DMS114 treated with DMSO at 0.1 percent for 48 hours (cell line): ENCODE data around the gene ELMOD1.

Experiments
- DNase-seq: peaks from one replicate; lab custom pipeline; 2025; ENCODE audit not compliant: unreplicated experiment; lab: John Stamatoyannopoulos, UW

Gene ELMOD1

DNA sequence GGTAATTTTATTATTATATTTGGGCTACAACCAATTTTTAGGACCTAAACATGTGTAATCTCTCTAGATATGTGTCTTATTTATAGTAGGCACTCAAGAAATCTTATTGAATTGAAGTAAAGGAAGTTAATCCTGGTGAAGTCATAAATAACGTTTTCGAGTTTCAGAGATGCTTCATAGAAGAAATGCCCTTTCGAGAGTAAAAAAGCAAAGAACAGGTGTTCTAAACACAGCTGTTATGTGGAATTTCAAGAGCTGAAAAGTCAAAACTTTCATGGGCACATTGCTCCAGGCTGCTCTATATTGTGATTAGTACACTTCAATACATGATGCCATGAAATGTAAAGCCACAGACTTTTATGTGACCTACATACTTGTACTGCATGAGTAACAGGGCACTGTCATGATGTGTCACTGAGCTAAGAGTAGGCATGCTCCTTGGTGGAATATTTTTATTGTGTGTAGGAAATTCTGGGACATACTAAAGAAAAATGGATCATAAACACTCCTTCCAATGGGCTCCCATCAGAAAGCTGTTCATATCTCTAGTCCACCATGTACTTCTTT, 7.2 kb upstream of the ELMOD1 start:
- DNase-seq, result no peak

GRCh38 chr11:107587306-107587979, 3.5 kb upstream of the ELMOD1 start:
- no peak for DNase-seq

DNA sequence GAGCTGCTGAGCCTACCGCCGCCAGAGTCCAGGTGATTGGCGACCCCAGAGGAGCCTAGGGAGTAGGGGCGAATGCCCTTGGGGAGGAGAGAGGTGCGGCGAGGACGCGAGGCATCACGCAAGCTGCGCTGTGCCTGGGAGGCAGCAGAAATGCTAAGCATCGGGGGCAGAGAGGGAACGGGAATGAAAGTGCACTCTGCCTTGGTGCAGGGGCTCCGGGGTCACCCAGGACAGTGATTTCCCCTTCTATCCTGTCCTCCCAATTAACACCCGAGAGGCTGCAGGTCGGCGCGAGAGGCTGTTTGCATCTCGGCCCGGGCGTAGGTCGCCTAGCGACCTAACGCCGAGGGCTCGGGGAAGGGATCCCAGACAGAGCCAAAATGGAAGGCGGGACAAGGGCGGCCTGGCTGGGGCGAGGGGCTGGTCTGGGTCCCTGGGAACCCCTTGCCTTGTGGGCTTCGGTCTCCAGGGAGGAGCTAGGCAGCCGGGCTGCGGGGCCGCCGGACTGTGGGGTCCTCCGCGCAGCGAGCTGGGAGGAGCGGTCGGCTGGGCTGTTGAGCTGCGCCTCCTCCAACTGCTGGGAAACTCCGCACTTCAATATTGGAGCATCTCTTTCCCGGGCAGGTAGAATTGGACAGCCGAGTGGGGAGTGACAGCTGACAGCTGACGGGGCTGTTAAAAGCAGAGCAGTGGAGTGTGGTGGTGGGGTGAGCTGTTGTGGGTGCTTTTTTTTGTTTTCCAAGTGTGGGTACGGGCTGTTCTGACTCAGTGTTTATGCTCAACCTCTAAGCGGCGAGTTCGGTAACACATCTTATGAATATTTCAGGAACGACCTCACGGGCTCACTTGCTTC, 657 bp downstream of the ELMOD1 start:
- DNase-seq, result no peak

GRCh38 chr11:107592231-107592590, 1.3 kb downstream of the ELMOD1 start:
- DNase-seq, result no peak

DNA sequence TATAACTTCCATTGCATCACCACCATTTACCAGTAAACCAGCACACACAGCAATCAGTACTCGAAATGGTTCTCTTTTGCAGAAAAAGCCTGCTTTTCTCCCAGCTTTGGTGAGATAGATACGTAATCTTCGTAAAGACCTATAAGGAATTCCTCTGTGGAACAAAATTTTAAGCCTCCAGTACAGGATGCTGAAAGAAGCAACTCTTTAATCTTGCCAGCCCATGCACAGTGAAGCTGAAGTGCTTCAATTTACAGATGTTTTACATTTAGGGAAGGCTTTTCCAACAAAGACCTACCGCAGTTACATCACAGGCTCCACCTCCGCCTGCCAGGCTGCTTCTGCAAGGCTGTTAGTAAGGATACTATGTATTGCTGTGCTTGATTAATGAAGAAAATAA, 1.9 kb downstream of the ELMOD1 start:
- DNase-seq, result no peak

GRCh38 chr11:107593951-107594350, 3.0 kb downstream of the ELMOD1 start:
- DNase-seq, result no peak

DNA sequence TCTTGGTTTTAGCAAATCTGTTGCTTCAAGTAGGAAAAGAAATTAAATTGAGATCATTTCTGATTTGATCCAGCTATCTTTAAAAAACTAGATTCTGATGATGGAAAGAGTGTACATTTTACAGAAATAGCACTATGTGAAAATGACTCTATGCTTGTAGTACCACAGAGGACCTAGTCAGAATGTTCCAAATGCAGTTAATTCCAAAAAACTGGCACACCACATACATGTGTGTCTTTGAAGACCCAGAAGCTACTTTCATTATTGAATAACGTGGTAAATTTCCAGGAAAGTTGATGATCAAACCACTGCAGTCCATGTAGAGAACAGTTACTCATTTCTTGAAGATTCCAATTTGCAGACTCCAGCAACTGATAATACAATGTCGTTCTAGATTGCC, 3.8 kb downstream of the ELMOD1 start:
- DNase-seq, result no peak

DNA sequence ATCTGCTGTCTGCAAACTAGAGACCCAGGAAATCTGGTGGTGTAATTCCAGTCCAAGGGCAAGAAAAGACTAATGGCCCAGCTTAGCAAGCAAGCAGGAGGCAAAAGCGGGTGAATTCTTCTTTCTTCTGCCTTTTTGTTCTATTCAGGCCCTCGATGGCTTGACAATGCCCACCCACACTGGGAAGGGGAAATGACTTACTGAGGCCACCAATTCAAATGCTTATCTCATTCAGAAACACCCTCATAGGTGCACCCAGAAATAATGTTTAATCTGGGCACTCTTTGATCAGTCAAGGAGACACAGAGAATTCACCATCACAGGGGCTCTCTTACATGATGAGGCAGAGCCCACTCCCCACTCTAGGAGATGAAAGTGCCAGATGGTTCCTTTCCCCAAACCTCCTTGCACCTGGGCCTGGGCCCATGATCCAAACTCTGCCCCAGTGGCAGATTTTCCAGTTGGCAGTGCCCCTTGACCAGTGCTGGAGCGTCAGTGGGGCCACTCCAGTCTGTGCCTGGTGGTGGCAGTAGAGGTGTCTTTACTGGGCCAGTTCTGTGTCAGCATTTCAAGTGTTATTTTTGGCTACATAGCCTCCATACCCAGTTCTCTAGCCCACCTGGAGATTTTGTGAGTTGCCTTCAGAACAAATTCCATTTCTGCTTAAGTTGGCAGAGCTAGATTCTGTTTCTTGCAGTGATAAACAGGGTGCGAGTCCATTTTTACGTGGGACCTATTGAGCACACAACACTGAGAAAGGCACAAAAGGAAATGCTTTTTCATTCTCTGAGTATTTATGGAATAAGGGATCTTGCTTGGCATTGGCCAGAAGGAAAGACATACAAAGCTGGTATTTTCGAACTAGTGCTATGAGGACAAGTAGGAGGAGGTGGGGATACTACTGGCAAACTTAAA, 7.5 kb downstream of the ELMOD1 start:
- no peak for DNase-seq

GRCh38 chr11:107605061-107606006, 14.4 kb downstream of the ELMOD1 start:
- DNase-seq, result no peak

- no peak for DNase-seq
Measured at GRCh38 chr11:107606141-107606540, 15.2 kb downstream of the ELMOD1 start.

DNA sequence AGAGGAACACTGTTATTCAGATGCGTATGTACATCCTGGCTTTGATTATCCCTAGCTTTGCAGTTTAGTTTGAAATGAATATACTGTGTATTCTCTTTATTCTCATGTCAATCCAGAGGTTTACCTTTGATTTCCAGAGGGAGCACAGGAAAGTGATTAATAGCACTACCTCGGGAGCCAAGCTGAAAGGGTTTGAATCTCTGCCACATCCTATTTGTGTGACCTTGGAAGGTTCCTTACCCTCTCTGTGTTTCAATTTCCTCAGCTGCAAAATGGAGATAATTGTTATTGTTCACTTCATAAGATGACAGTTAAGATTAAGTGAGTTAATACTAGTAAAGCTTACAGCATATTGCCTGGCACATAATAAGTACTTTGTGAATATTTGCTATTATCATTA, 17.9 kb downstream of the ELMOD1 start:
- DNase-seq, result no peak

- no peak for DNase-seq
Measured at GRCh38 chr11:107609400-107610218, 18.7 kb downstream of the ELMOD1 start.

GRCh38 chr11:107612445-107612844, 21.5 kb downstream of the ELMOD1 start:
- DNase-seq, result no peak

GRCh38 chr11:107619926-107620325, 29.0 kb downstream of the ELMOD1 start:
- DNase-seq, result no peak

DNA sequence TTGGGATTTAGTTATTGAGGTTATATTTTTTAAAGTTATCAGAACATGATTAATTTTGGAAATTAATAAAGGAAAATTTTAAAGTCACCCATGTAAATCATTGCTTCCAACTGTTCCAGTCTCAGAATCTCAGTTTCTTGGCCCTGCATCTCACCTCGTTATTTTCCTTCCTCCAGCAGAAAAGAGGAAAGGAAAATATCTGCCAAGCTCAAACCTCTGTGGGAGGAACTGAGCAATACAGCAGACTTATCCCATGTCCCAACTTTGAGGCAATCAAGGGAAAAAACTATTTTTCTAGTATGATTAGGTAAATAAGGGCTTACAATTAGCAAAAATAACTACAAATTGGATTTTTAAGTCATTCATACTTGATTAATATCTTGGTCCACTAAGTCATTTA, 30.1 kb downstream of the ELMOD1 start:
- DNase-seq, result no peak

- DNase-seq, result no peak
Measured at GRCh38 chr11:107623183-107623582, 32.2 kb downstream of the ELMOD1 start.

DNA sequence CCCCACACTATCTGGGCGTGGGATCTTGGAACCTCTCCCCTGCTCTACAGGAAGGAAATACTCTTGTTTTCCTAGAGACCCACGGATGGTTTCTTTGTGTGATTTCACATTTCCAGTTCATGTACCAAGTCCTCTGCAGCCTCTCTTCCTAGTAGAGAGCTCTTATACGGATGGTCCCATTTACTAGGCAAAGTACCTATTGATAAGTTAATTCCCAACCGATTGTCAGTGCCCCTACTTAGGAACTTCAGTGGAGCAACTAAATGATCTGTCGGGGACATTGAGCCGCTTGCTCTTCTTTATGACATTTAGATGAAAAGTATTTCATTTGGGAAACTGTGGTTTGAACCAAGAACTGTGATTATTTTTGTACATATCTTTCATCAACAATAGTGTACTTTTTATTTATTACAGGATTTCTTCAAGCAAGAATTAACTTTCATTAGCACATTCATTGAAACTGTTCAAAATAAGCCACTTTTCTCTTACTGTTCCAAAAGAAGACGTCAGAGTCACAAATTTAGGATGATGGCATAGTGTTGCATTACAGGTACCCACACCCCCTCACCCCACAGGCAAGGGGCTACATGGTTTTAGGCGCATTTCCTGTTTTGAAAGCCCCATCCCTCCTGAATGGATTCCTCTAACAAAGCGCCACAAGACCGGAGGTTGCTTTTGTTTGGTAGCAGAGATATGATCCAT, 34.2 kb downstream of the ELMOD1 start:
- no peak for DNase-seq

GRCh38 chr11:107625685-107625989, 34.7 kb downstream of the ELMOD1 start:
- no peak for DNase-seq

DNA sequence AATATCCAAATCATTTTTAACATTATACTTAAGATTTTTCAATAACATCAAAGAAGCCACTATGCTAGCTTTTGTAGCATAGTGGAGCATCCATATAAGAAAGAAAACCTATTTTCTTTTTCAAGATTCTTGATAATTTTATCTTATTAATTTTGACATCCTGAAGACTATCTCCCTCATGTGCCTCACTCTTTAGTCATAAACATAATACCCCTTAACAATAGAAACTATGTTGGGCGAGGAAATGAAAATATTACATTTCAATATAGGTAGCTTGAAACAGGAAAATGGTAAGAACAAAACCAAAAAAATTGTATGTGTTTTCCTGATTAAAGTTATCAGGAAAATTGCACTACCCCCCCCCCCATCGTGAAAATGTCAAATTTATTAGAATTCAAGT, 40.1 kb downstream of the ELMOD1 start:
- no peak for DNase-seq
